Erythroblast (primary cell): Measurements from ENCODE around the gene ZNF263.

Source experiments
- GATA1 ChIP-seq: IDR thresholded peaks from 2 replicates; pipeline ENCODE4 v1.6.1; 2011; ENCODE audit warnings: low read depth, mild to moderate bottlenecking, control low read depth, low read length, moderate library complexity
- POLR2A ChIP-seq: IDR thresholded peaks from 2 replicates; pipeline ENCODE4 v1.6.1; 2011; ENCODE audit warnings: mild to moderate bottlenecking, low read length

GRCh38 chr16:3266873-3267537 is 16.3 kb upstream of the ZNF263 start:
- no peak for TF ChIP-seq POLR2A
- no peak for TF ChIP-seq GATA1
